PC-9 (cell line): ENCODE results near the gene SIK3. TPM values are rescaled to one million over a fixed set of nuclear protein-coding genes. Genes with fewer than 3 reads are reported as not detected.

Experiments used
- BruUV-seq: library from RNA; stranded (reverse); fragments of 400-500 nt; replicated peaks from 2 replicates; lab custom pipeline; 2021; lab: Mats Ljungman, UMichigan
- CTCF ChIA-PET: fragments of 300-600 bp; sonication (Branson Sonifier 250); formaldehyde crosslinking; loops from one replicate; lab custom pipeline; 2022; ENCODE audit warnings: antibody characterized with exemption; lab: Charles Lee
- POLR2A ChIA-PET: fragments of 300-600 bp; sonication (Branson Sonifier 250); formaldehyde crosslinking; loops from one replicate; lab custom pipeline; 2022; ENCODE audit warnings: antibody characterized with exemption; ENCODE audit not compliant: unreplicated experiment; lab: Charles Lee
- DNase-seq, 2 experiments: peaks; one replicate each; pipeline versions ENCODE4 v3.0.0 to v3.0.0-alpha.2; 2015 to 2022; ENCODE audit warnings: mixed read lengths in 1 of 2
- H2AFZ ChIP-seq: fragments of 200-600 bp; sonication (generic); 2 replicates; pipeline ENCODE4 v1.8.1; 2017; ENCODE audit warnings: antibody characterized with exemption
- H3F3A ChIP-seq: fragments of 200-600 bp; sonication (generic); 2 replicates; pipeline ENCODE4 v1.8.1; 2017; ENCODE audit warnings: antibody characterized with exemption, mild to moderate bottlenecking, low read depth; ENCODE audit not compliant: insufficient read depth
- H3K27ac ChIP-seq: fragments of 200-600 bp; sonication (generic); 2 replicates; pipeline ENCODE4 v1.6.1; 2016; ENCODE audit warnings: mixed run types
- H3K27me3 ChIP-seq: fragments of 200-600 bp; sonication (generic); 2 replicates; pipeline ENCODE4 v1.6.1; 2016; ENCODE audit warnings: low read depth, mixed run types; ENCODE audit not compliant: insufficient read depth
- H3K36me3 ChIP-seq: fragments of 200-600 bp; sonication (generic); 2 replicates; pipeline ENCODE4 v1.6.1; 2016; ENCODE audit warnings: low read depth, mixed run types
- H3K4me1 ChIP-seq: fragments of 200-600 bp; sonication (generic); replicated peaks from 2 replicates; pipeline ENCODE4 v1.6.1; 2016; ENCODE audit warnings: mixed run types; ENCODE audit not compliant: insufficient read depth
- H3K4me2 ChIP-seq: fragments of 200-600 bp; sonication (generic); 2 replicates; pipeline ENCODE4 v1.6.1; 2017; ENCODE audit warnings: mixed run types
- H3K4me3 ChIP-seq: fragments of 200-600 bp; sonication (generic); 2 replicates; pipeline ENCODE4 v1.6.1; 2016; ENCODE audit warnings: mixed run types
- H3K79me2 ChIP-seq: fragments of 200-600 bp; sonication (generic); 2 replicates; pipeline ENCODE4 v1.6.1; 2017; ENCODE audit warnings: low read depth, mixed run types
- H3K9me2 ChIP-seq: fragments of 200-600 bp; sonication (generic); 2 replicates; pipeline ENCODE4 v1.8.1; 2017; ENCODE audit warnings: mild to moderate bottlenecking; ENCODE audit not compliant: insufficient read depth
- H3K9me3 ChIP-seq: fragments of 200-600 bp; sonication (generic); 2 replicates; pipeline ENCODE4 v1.8.1; 2016; ENCODE audit warnings: low read depth; ENCODE audit not compliant: insufficient read depth
- H4K20me1 ChIP-seq: fragments of 200-600 bp; sonication (generic); 2 replicates; pipeline ENCODE4 v1.8.1; 2017; ENCODE audit not compliant: insufficient read depth
- CTCF ChIP-seq: fragments of 200-600 bp; sonication (generic); conservative IDR thresholded peaks from 2 replicates; pipeline ENCODE4 v1.6.1; 2017; ENCODE audit warnings: mixed run types, antibody characterized with exemption, mild to moderate bottlenecking, moderate library complexity
- EZH2 ChIP-seq: fragments of 200-600 bp; sonication (generic); IDR thresholded peaks from 2 replicates; pipeline ENCODE4 v1.8.0; 2017; ENCODE audit warnings: antibody characterized with exemption, low read depth
- intact Hi-C: fragments of 100-400 bp; cut with micrococcal nuclease; formaldehyde crosslinking; loops from one replicate; pipeline ENCODE4 v1.10.0; 2022; ENCODE audit not compliant: unreplicated experiment
- total RNA-seq: library from RNA; stranded (reverse); gene quantifications from 2 replicates; pipeline ENCODE4 v1.2.3, GENCODE V29; 2021

Gene SIK3
- total RNA-seq, 1 experiment from 2014 or later = 30.2 TPM

- POLR2A ChIA-PET = no interaction called here
- peak overlapping the region; percentile 12; the same call in 1 of the 2 replicates for H2AFZ ChIP-seq
- TF ChIP-seq EZH2 (no peak), CTCF (no peak)
- no peaks in the 10 kb centered on the region for H4K20me1 ChIP-seq
- no peak overlapping the region for H3K27ac ChIP-seq
- CTCF ChIA-PET = no interaction called here
- H3K4me2 ChIP-seq = no peak overlapping the region
- no peaks in the 10 kb centered on the region for H3F3A ChIP-seq
- DNase-seq = no peak
- no peaks in the 10 kb centered on the region for H3K9me3 ChIP-seq
- H3K79me2 ChIP-seq = no peaks in the 10 kb centered on the region
- intact Hi-C loops = no loop called here
- H3K27me3 ChIP-seq = no peaks in the 10 kb centered on the region
- H3K9me2 ChIP-seq = no peaks in the 10 kb centered on the region
- H3K36me3 ChIP-seq = no peaks in the 10 kb centered on the region
- BruUV-seq = no TSS peak
- H3K4me1 ChIP-seq = no peaks in the 10 kb centered on the region
- no peak overlapping the region for H3K4me3 ChIP-seq
Observed at GRCh38 chr11:116811194-116811593, 287.0 kb downstream of the SIK3 start.

GRCh38 chr11:116808262-116809175 is 289.7 kb downstream of the SIK3 start:
- Histone ChIP-seq H2AFZ (no peak overlapping the region), H3K4me1 (no peaks in the 10 kb centered on the region), H3K79me2 (no peaks in the 10 kb centered on the region), H3F3A (no peaks in the 10 kb centered on the region), H3K36me3 (no peaks in the 10 kb centered on the region), H3K9me3 (no peaks in the 10 kb centered on the region), H3K4me3 (no peak overlapping the region), H3K9me2 (no peaks in the 10 kb centered on the region), H3K27ac (no peak overlapping the region), H3K4me2 (no peak overlapping the region), H3K27me3 (no peaks in the 10 kb centered on the region), H4K20me1 (no peaks in the 10 kb centered on the region)
- ChIA-PET POLR2A (no interaction called here), CTCF (no interaction called here)
- intact Hi-C loops = no loop called here
- DNase-seq = no peak
- TF ChIP-seq EZH2 (no peak), CTCF (no peak)
- BruUV-seq = no TSS peak

GRCh38 chr11:116807601-116808261 is 290.5 kb downstream of the SIK3 start:
- TF ChIP-seq CTCF = no peak
- no peak for TF ChIP-seq EZH2
- Histone ChIP-seq H2AFZ (no peak overlapping the region), H4K20me1 (no peaks in the 10 kb centered on the region), H3K9me3 (no peaks in the 10 kb centered on the region), H3F3A (no peaks in the 10 kb centered on the region), H3K9me2 (no peaks in the 10 kb centered on the region), H3K79me2 (no peaks in the 10 kb centered on the region), H3K36me3 (no peaks in the 10 kb centered on the region), H3K4me1 (no peaks in the 10 kb centered on the region), H3K27ac (no peak overlapping the region), H3K27me3 (no peaks in the 10 kb centered on the region), H3K4me2 (no peak overlapping the region), H3K4me3 (no peak overlapping the region)
- POLR2A ChIA-PET = no interaction called here
- CTCF ChIA-PET = no interaction called here
- no peak for DNase-seq
- BruUV-seq = no TSS peak
- intact Hi-C loops = no loop called here
